Retinal pigment epithelial cell (primary cell): Measurements from ENCODE around the gene ZPR1.

ENCODE experiments used
- DNase-seq: peaks from one replicate; pipeline ENCODE4 v3.0.0-alpha.2; 2010; ENCODE audit warnings: low read depth
- H3K4me3 ChIP-seq: 2 replicates; pipeline ENCODE4 v1.5.1; 2011; ENCODE audit warnings: mild to moderate bottlenecking, low read length, control low read depth, moderate library complexity
- CTCF ChIP-seq: conservative IDR thresholded peaks from 2 replicates; pipeline ENCODE4 v1.5.1; 2011; ENCODE audit warnings: low read depth, low read length, control low read depth, inconsistent platforms

Gene ZPR1

GRCh38 chr11:116796548-116796947 lies 8.7 kb upstream of the ZPR1 start:
- TF ChIP-seq CTCF: no peak
- no peak overlapping the region for H3K4me3 ChIP-seq
- DNase-seq: no peak

GRCh38 chr11:116794851-116795250 lies 7.0 kb upstream of the ZPR1 start:
- no peak for DNase-seq
- TF ChIP-seq CTCF: no peak
- H3K4me3 ChIP-seq: no peak overlapping the region

GRCh38 chr11:116793772-116794097 lies 5.9 kb upstream of the ZPR1 start:
- no peak for TF ChIP-seq CTCF
- no peak for DNase-seq
- H3K4me3 ChIP-seq: no peak overlapping the region

- no peak for TF ChIP-seq CTCF
- no peak for DNase-seq
- H3K4me3 ChIP-seq: no peak overlapping the region
Measured at GRCh38 chr11:116792869-116793771, 5.3 kb upstream of the ZPR1 start.

- DNase-seq: no peak
- H3K4me3 ChIP-seq: no peak overlapping the region
- no peak for TF ChIP-seq CTCF
Measured at GRCh38 chr11:116792144-116792868, 4.5 kb upstream of the ZPR1 start.

GRCh38 chr11:116791813-116792143 lies 4.0 kb upstream of the ZPR1 start, which contains the start of gene APOA5:
APOA5 (minus strand) TSS chr11:116791879; CDS start chr11:116791860, 19 bp downstream.
- no peak for DNase-seq
- TF ChIP-seq CTCF: no peak
- H3K4me3 ChIP-seq: no peak within 1 kb of the TSS
